Midbrain (tissue), 1 donor: ENCODE measurements around the gene CNTNAP1.

Experiments
- DNase-seq: peaks from one replicate; lab custom pipeline; 2025; lab: John Stamatoyannopoulos, UW

CNTNAP1 gene

GRCh38 chr17:42685831-42686230 lies 3.5 kb downstream of the CNTNAP1 start:
- DNase-seq: no peak

DNA sequence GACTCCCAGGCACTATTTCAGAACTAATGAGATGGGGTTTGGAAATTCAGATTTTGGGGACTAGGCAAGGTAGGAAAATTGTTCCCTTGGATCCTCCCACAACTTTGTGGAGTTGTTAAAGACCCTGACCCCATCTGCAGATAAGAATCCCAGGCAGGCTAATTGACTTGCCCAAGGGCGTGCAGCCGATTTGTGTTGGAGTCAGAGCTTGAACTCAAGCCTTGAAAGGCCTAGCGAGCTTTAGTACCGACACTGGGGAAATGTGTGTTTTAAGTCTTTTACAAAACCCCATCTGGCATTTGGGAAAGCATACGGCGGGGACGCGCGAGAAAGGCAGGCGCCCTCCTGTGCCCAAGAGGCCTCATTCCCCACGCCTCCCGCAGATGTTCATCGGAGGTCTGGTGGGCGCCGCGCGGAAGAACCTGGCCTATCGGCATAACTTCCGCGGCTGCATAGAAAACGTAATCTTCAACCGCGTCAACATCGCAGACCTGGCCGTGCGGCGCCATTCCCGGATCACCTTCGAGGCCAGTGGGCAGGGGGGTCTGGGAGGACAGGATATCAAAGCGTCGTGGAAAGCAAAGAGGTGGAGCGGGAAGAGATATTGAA lies 4.3 kb downstream of the CNTNAP1 start:
- DNase-seq: no peak

- DNase-seq: no peak
Measured at GRCh38 chr17:42687707-42688320, 5.5 kb downstream of the CNTNAP1 start.

GRCh38 chr17:42690596-42690995 lies 8.3 kb downstream of the CNTNAP1 start:
- DNase-seq: no peak

GRCh38 chr17:42691021-42691545 lies 8.8 kb downstream of the CNTNAP1 start:
- no peak for DNase-seq

DNA sequence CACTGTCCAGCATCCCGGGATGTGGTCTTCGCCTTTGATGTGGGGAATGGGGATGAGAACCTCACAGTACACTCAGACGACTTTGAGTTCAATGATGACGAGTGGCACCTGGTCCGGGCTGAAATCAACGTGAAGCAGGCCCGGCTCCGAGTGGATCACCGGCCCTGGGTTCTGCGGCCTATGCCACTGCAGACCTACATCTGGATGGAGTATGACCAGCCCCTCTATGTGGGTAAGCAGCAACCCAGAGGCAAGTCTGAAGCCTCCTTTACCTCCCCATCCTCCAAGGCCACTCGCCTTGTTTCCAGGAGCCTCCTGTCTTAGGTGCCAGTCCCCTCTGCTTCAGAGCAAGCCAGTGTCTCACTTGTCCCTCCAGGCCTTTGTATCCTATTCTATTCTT lies 10.2 kb downstream of the CNTNAP1 start:
- no peak for DNase-seq

DNA sequence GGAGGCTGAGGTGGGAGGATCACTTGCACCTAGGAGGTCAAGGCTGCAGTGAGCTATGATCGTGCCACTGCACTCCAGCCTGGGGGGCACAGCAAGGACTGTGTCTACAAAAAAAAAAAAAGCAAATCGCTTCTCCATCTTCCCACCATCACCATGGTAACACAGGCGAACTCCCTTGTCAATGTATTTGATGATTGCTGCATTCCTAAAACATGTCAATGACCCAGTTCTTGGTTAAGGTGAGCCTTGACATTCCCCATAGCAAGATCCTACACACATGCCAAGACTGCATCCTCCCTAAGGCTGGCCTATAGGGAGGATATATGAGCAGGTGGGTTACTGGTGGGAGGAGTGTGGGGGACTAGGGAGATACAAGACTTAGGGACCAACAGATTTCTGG lies 12.2 kb downstream of the CNTNAP1 start:
- DNase-seq: no peak

DNA sequence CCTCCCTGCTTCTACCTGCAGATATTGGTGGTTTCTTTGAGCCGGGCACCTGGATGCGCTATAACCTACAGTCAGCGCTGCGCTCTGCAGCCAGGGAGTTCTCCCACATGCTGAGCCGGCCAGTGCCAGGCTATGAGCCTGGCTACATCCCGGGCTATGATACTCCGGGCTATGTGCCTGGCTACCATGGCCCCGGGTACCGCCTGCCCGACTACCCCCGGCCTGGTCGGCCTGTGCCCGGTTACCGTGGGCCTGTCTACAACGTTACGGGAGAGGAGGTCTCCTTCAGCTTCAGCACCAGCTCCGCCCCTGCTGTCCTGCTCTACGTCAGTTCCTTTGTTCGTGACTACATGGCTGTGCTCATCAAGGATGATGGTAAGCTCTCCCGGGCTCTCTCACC lies 13.2 kb downstream of the CNTNAP1 start:
- DNase-seq: no peak

- no peak for DNase-seq
Measured at GRCh38 chr17:42697108-42697811, 14.9 kb downstream of the CNTNAP1 start.

DNA sequence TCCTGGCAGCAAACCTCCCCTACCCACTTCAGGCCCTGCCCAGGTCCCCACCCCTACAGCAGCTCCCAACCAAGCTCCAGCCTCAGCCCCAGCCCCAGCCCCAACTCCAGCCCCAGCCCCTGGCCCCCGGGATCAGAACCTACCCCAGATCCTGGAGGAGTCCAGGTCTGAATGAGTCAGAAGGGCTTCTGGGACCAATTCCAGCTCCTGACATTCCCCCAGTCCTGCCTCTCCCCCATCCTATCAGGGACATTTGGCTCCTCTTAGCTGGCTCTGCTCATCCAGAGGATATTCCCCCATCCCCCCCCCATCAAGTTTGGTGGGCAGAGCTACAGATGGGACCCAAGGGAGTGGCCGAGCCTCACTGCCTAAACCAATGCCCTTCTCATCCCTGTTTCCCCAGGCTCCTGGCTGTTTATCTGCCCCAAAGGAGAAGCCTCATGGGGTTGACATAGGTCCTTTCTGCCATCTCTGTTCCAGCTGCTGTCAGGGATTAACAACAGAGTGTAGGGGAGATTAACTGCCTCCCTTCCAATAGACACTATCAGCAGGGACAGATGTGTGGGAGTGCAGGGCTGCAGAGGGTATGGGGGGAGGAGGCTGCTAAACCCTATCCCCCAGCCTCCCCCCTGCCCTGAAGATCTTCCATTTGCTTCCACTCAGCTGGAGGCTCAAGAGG lies 16.5 kb downstream of the CNTNAP1 start:
- no peak for DNase-seq

- no peak for DNase-seq
Measured at GRCh38 chr17:42699415-42699740, 17.0 kb downstream of the CNTNAP1 start.

- DNase-seq: no peak
Measured at GRCh38 chr17:42700586-42701289, 18.4 kb downstream of the CNTNAP1 start.

DNA sequence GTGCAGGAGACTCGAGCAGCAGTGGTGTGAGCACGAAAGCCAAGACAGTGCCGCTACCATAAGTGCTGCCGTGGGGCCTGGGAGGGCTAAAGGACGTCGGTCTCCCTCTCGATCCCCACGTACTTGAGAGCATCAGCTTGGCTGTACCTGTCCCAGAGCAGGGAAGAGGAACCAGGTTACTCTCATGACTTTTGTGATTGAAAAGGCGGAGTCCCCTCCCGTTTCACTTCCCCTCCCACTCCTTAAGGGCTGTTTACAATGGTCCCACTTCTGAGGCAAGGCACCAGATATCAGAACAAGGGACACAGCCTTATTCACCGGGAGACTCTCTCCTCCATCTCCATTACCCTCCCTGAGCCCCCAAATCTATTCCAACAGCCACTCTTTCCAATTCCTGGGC lies 20.1 kb downstream of the CNTNAP1 start:
- DNase-seq: no peak

DNA sequence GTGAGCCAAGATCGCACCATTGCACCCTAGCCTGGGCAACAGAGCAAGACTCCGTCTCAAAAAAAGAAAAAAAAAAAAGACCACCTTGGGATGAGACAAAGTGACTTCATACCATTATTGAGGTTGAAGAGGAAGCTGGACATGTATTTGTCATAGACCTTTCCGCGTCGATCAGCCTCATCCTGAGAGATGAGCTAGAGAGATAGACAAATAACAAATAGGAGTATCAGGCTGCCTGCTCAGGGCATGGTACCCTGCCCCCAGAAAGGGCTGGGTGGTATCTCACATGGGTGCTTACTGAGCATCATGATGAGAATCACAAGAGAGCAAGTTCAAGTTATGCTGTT lies 22.1 kb downstream of the CNTNAP1 start:
- DNase-seq: no peak

DNA sequence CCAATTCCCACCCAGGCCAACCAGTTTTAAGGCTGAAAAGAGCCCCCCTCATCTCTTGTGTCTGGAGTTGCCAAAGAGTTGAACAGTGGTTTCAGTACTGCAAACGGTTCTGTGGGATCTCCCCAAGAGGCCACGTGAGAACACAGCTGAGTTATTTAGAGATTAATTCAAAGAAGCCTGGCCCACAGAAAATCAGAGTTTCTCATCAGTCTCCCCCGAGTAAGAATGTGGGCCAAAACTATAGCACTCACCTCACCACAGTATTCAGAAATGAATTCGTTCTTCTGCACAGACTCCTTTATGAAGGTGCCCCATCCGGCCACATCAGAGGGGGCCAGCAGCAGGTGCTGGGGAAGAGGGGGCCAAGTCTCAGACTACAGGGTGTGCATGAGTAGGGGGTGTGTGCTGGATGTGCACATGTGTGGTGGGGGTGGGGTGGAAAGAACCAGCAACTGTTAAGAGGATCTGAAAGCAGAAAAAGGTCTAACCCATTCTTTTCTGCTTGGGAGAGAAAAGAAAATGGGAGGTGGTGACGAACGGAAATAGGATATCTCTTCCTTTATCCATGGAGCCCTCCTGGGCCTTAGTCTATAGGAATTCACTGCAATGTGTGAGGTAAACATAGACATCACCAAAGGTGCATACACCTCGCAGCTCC lies 22.6 kb downstream of the CNTNAP1 start:
- DNase-seq: no peak

DNA sequence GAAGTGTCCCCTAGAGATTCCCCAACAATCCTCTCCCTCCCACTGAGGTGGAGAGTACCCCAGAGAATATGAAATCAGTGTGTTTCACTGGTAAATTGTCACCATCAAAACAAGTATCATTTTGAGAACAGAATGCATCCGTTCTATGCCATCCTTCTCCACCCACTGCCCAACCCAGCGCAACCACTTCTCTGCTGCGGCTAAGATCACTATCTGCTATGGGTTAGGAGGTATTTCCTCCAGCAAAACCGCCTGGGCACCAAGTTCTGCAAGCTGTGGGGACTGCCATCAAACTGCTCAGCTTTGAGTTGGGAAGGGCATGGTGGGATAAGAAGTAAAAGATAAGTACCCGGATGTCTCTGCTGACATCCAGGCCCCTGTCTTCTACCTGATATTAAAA lies 24.4 kb downstream of the CNTNAP1 start:
- no peak for DNase-seq

GRCh38 chr17:42708588-42708987 lies 26.3 kb downstream of the CNTNAP1 start:
- DNase-seq: no peak

GRCh38 chr17:42709561-42709960 lies 27.2 kb downstream of the CNTNAP1 start:
- no peak for DNase-seq

GRCh38 chr17:42720996-42721583 lies 38.8 kb downstream of the CNTNAP1 start:
- peak; percentile 78 for DNase-seq

DNA sequence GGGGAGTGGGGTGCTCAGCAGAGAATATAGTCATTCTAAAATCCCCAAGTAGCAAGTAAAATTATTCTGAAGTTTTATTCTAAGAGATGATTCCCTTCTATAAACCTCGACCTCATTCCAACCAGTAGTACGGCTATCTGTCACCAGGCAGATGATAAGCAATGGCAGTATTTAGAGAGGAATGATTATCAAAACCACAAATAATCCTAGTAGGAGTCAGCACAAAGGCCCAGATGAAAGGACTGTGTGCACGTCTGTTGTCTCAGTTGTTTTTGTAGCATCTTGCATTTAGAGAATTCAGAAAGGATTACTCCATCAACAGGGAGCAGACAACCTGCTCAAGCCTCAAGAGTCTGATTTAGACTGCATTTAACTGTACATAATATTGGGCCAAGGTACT lies 41.3 kb downstream of the CNTNAP1 start:
- no peak for DNase-seq

DNA sequence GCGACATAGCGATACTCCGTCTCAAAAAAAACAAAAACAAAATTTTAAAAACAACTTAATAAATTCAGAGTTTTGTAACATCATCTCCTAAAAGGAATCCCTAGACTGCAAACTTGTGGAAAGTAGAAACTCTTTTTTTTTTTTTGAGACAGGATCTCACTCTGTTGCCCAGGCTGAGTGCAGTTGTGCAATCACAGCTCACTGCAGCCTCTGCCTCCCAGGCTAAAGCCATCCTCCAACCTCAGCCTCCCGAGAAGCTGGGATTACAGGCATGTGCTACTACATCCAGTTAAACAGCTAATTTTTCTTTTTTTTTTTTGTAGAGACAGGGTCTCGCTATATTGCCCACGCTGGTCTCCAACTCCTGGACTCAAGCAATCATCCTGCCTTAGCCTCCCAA lies 42.8 kb downstream of the CNTNAP1 start:
- DNase-seq: no peak
